OCI-LY1 (cell line): ENCODE measurements around the gene SPACA9.

Experiments used
- H2AFZ ChIP-seq: fragments of 200-600 bp; sonication (generic), shearing (Covaris generic); 2 replicates; pipeline ENCODE4 v1.6.0; 2014; ENCODE audit warnings: antibody characterized with exemption, mild to moderate bottlenecking, low read length
- H3F3A ChIP-seq: fragments of 200-600 bp; sonication (generic), shearing (Covaris generic); 2 replicates; pipeline ENCODE4 v1.6.0; 2014; ENCODE audit warnings: mild to moderate bottlenecking, antibody characterized with exemption, low read length, moderate library complexity; ENCODE audit not compliant: insufficient read depth
- H3K27ac ChIP-seq: fragments of 200-600 bp; sonication (generic); 2 replicates; pipeline ENCODE4 v1.5.1; 2014; ENCODE audit warnings: low read length, mixed run types, mild to moderate bottlenecking, low read depth; ENCODE audit not compliant: poor library complexity, severe bottlenecking
- H3K27me3 ChIP-seq: fragments of 200-600 bp; sonication (generic); 2 replicates; pipeline ENCODE4 v1.6.0; 2014; ENCODE audit warnings: antibody characterized with exemption, mild to moderate bottlenecking, low read length, moderate library complexity; ENCODE audit not compliant: insufficient read depth
- H3K36me3 ChIP-seq: fragments of 200-600 bp; sonication (generic); 2 replicates; pipeline ENCODE4 v1.6.1; 2014; ENCODE audit warnings: mild to moderate bottlenecking, antibody characterized with exemption, low read length, moderate library complexity, mixed read lengths; ENCODE audit not compliant: insufficient read depth
- H3K4me1 ChIP-seq: fragments of 200-600 bp; sonication (generic); 2 replicates; pipeline ENCODE4 v1.5.1; 2014; ENCODE audit warnings: mild to moderate bottlenecking, low read length, moderate library complexity; ENCODE audit not compliant: insufficient read depth, severe bottlenecking
- H3K4me2 ChIP-seq: fragments of 200-600 bp; sonication (generic), shearing (Covaris generic); 2 replicates; pipeline ENCODE4 v1.6.1; 2014; ENCODE audit warnings: low read length
- H3K4me3 ChIP-seq: fragments of 200-600 bp; sonication (generic); 2 replicates; pipeline ENCODE4 v1.5.1; 2014; ENCODE audit warnings: low read length, low read depth, mild to moderate bottlenecking, mixed read lengths; ENCODE audit not compliant: poor library complexity, severe bottlenecking
- H3K79me2 ChIP-seq: fragments of 200-600 bp; shearing (Covaris generic); 2 replicates; pipeline ENCODE4 v1.6.1; 2016; ENCODE audit warnings: mixed run types, low read length, mixed read lengths; ENCODE audit not compliant: insufficient read depth
- H3K9ac ChIP-seq: fragments of 200-600 bp; sonication (generic), shearing (Covaris generic); 2 replicates; pipeline ENCODE4 v1.6.1; 2014; ENCODE audit warnings: mild to moderate bottlenecking, low read length, mixed read lengths
- H3K9me2 ChIP-seq: fragments of 200-600 bp; sonication (generic), shearing (Covaris generic); 2 replicates; pipeline ENCODE4 v1.6.1; 2014; ENCODE audit warnings: low read depth, mild to moderate bottlenecking, low read length, mixed read lengths
- H3K9me3 ChIP-seq: fragments of 200-600 bp; shearing (Covaris generic); 2 replicates; pipeline ENCODE4 v1.6.1; 2014; ENCODE audit warnings: low read length, mixed read lengths
- H4K20me1 ChIP-seq: fragments of 200-600 bp; sonication (generic), shearing (Covaris generic); 2 replicates; pipeline ENCODE4 v1.6.0; 2016; ENCODE audit warnings: mild to moderate bottlenecking, low read length; ENCODE audit not compliant: insufficient read depth
- EZH2 ChIP-seq: fragments of 200-600 bp; sonication (generic), shearing (Covaris generic); IDR thresholded peaks from 2 replicates; pipeline ENCODE4 v1.8.0; 2017; ENCODE audit warnings: borderline replicate concordance, mixed run types, mild to moderate bottlenecking, antibody characterized with exemption, low read length, moderate library complexity, mixed read lengths
- TF ChIP-seq, protein P1 (sequence below): fragments of 200-600 bp; sonication (generic), shearing (Covaris generic); IDR thresholded peaks from 2 replicates; pipeline ENCODE4 v1.5.1; 2017; ENCODE audit warnings: mild to moderate bottlenecking, antibody characterized with exemption, low read length, moderate library complexity, mixed read lengths

Gene SPACA9

DNA sequence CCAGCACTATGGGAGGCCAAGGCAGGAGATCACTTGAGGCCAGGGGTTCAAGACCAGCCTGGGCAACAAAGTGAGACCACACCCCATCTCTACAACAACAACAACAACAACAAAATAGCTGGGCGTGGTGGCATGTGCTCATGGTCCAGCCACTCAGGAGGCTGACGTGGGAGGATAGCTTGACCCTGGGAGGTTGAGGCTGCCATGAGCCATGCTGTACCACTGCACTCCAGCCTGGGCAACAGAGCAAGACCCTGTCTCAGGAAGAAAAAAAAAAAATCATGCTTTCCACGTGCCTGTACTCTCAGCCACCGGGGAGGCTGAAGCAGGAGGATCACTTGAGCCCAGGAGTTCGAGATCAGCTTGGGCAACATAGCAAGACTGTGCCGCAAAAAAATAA lies 36.2 kb downstream of the SPACA9 start:
- no peaks in the 10 kb centered on the region for H3F3A ChIP-seq
- no peak overlapping the region for H2AFZ ChIP-seq
- H3K27ac ChIP-seq, result no peak overlapping the region
- H3K9me3 ChIP-seq, result no peaks in the 10 kb centered on the region
- H3K9me2 ChIP-seq, result no peaks in the 10 kb centered on the region
- H3K79me2 ChIP-seq, result no peaks in the 10 kb centered on the region
- H3K27me3 ChIP-seq, result no peaks in the 10 kb centered on the region
- H3K36me3 ChIP-seq, result peaks cover 52% of the 10 kb centered on the region; the same call in 1 of the 2 replicates
- no peaks in the 10 kb centered on the region for H4K20me1 ChIP-seq
- no peaks in the 10 kb centered on the region for H3K4me1 ChIP-seq
- H3K4me2 ChIP-seq, result no peak overlapping the region
- no peak overlapping the region for H3K9ac ChIP-seq
- no peak overlapping the region for H3K4me3 ChIP-seq
- TF ChIP-seq EZH2, result no peak

DNA sequence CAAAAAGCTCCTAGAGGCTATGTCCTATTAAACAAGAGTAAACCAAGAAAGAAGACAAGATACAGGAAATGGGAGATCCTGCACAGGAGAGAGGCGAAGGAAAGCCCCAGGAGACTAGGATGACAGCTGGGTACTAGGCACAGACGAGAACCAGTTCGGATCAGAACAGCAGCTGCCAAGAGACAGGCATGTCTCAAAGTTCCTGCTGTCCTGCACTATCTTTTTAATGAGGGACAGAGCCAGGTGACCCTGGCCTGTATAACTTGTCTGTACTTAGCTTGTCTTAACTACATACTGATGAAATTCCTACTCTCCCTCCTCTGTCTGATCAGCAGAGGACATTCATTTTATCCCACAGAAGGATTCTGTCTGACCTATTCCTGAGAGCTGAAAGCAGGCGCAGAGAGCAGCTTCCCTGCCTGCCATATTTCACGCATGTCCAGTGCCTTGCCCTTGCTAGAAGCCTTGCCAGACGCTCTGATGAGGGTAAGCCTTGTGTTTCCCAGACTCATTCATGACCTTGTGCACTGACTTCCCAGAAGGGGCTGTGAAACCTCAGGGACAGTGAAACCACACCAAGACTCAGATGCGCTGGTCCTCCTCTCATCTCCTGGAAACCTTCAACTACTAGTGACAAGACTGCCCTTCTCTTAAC lies 41.0 kb downstream of the SPACA9 start:
- no peaks in the 10 kb centered on the region for H4K20me1 ChIP-seq
- H3K4me3 ChIP-seq, result no peak overlapping the region
- no peak overlapping the region for H3K9ac ChIP-seq
- H3K4me1 ChIP-seq, result no peaks in the 10 kb centered on the region
- H3K9me3 ChIP-seq, result no peaks in the 10 kb centered on the region
- peaks cover 68% of the 10 kb centered on the region for H3K36me3 ChIP-seq
- no peak overlapping the region for H2AFZ ChIP-seq
- no peaks in the 10 kb centered on the region for H3F3A ChIP-seq
- TF ChIP-seq EZH2, result no peak
- TF ChIP-seq, protein P1, sequence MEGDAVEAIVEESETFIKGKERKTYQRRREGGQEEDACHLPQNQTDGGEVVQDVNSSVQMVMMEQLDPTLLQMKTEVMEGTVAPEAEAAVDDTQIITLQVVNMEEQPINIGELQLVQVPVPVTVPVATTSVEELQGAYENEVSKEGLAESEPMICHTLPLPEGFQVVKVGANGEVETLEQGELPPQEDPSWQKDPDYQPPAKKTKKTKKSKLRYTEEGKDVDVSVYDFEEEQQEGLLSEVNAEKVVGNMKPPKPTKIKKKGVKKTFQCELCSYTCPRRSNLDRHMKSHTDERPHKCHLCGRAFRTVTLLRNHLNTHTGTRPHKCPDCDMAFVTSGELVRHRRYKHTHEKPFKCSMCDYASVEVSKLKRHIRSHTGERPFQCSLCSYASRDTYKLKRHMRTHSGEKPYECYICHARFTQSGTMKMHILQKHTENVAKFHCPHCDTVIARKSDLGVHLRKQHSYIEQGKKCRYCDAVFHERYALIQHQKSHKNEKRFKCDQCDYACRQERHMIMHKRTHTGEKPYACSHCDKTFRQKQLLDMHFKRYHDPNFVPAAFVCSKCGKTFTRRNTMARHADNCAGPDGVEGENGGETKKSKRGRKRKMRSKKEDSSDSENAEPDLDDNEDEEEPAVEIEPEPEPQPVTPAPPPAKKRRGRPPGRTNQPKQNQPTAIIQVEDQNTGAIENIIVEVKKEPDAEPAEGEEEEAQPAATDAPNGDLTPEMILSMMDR, result no peak
- H3K9me2 ChIP-seq, result no peaks in the 10 kb centered on the region
- no peaks in the 10 kb centered on the region for H3K79me2 ChIP-seq
- no peaks in the 10 kb centered on the region for H3K27me3 ChIP-seq
- no peak overlapping the region for H3K4me2 ChIP-seq
- no peak overlapping the region for H3K27ac ChIP-seq

DNA sequence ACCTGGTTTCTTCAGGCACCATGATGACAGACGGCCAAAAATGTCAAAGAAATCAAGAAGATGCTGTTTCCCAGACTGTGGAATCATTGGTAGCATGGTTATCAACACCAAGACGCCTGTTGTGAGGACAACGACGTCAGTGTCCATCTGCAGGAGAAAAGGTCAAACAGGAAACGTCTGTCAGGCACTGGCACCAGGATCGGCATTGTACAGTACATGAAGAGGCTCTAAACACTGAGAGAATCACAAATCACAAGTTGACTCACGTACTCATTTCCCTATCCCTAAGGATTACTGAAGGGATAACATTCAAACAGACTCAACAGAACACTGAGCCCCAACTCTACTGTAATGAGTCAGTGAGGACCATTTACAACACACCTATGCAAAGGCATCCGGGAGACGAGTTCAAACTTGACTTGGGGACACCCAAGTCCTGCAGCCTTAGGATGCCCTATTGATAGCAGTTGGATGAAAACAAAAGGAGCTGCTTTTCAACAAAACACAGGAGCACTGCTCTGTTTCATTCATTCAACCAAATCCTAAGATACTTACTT lies 44.7 kb downstream of the SPACA9 start:
- Histone ChIP-seq H3K4me2 (no peak overlapping the region), H4K20me1 (no peaks in the 10 kb centered on the region), H3K9me3 (no peaks in the 10 kb centered on the region), H3K36me3 (peaks cover 82% of the 10 kb centered on the region), H3K4me1 (no peaks in the 10 kb centered on the region), H3F3A (no peaks in the 10 kb centered on the region), H3K27ac (no peak overlapping the region), H2AFZ (no peak overlapping the region), H3K4me3 (no peak overlapping the region), H3K27me3 (no peaks in the 10 kb centered on the region), H3K9me2 (no peaks in the 10 kb centered on the region), H3K9ac (no peak overlapping the region), H3K79me2 (no peaks in the 10 kb centered on the region)
- TF ChIP-seq, protein P1, result no peak
- no peak for TF ChIP-seq EZH2

DNA sequence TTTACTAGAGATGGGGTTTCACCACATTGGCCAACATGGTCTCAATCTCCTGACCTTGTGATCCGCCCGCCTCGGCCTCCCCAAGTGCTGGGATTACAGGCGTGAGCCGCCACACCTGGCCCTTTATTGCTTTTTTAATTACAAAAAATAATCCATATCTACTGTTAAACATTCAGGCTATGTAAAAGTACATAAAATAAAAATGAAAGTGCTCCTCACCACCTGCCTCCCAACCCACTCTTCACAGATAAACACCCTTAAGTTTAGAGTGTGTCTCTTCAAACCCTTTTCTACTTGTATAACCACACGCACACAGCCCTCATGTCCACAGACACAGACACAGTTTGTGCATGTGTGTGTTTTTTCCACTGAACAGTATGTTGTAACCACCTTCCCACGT lies 49.0 kb downstream of the SPACA9 start:
- Histone ChIP-seq H3K79me2 (no peaks in the 10 kb centered on the region), H2AFZ (no peak overlapping the region), H3F3A (no peaks in the 10 kb centered on the region), H4K20me1 (no peaks in the 10 kb centered on the region), H3K4me2 (no peak overlapping the region), H3K27me3 (no peaks in the 10 kb centered on the region), H3K9me2 (no peaks in the 10 kb centered on the region), H3K36me3 (peaks cover 56% of the 10 kb centered on the region), H3K27ac (no peak overlapping the region), H3K9me3 (no peaks in the 10 kb centered on the region), H3K4me1 (no peaks in the 10 kb centered on the region), H3K4me3 (no peak overlapping the region), H3K9ac (no peak overlapping the region)
- TF ChIP-seq, protein P1, result no peak
- no peak for TF ChIP-seq EZH2
